KMS-11 (cell line): ENCODE measurements around the gene SKA3.

Experiments used
- H2AFZ ChIP-seq: fragments of 200-600 bp; sonication (generic); 2 replicates; pipeline ENCODE4 v1.6.1; 2016; ENCODE audit warnings: antibody characterized with exemption, mixed run types, low read depth
- H3K27ac ChIP-seq: fragments of 200-600 bp; sonication (generic); 2 replicates; pipeline ENCODE4 v1.6.1; 2016; ENCODE audit warnings: mild to moderate bottlenecking, mixed run types
- H3K27me3 ChIP-seq: fragments of 200-600 bp; sonication (generic); 2 replicates; pipeline ENCODE4 v1.6.1; 2017; ENCODE audit warnings: mild to moderate bottlenecking, low read depth, mixed run types, moderate library complexity; ENCODE audit not compliant: insufficient read depth
- H3K36me3 ChIP-seq: fragments of 200-600 bp; sonication (generic); 2 replicates; pipeline ENCODE4 v1.6.1; 2017; ENCODE audit warnings: mild to moderate bottlenecking, mixed run types; ENCODE audit not compliant: insufficient read depth
- H3K4me1 ChIP-seq: fragments of 200-600 bp; sonication (generic); 2 replicates; pipeline ENCODE4 v1.6.1; 2016; ENCODE audit warnings: mild to moderate bottlenecking, low read depth, mixed run types; ENCODE audit not compliant: poor library complexity, severe bottlenecking
- H3K4me2 ChIP-seq: fragments of 200-600 bp; sonication (generic); 2 replicates; pipeline ENCODE4 v1.7.0; 2016; ENCODE audit warnings: mild to moderate bottlenecking, mixed run types
- H3K4me3 ChIP-seq: fragments of 200-600 bp; sonication (generic); IDR thresholded peaks from 2 replicates; pipeline ENCODE4 v1.6.1; 2017; ENCODE audit warnings: low read depth, low read length, mixed read lengths; ENCODE audit not compliant: insufficient read depth
- H3K79me2 ChIP-seq: fragments of 200-600 bp; sonication (generic); 2 replicates; pipeline ENCODE4 v1.6.1; 2016; ENCODE audit warnings: low read depth, mixed run types; ENCODE audit not compliant: insufficient read depth
- H3K9ac ChIP-seq: fragments of 200-600 bp; sonication (generic); 2 replicates; pipeline ENCODE4 v1.6.1; 2016; ENCODE audit warnings: mild to moderate bottlenecking, mixed run types
- H4K20me1 ChIP-seq: fragments of 200-600 bp; sonication (generic); 2 replicates; pipeline ENCODE4 v1.6.1; 2016; ENCODE audit warnings: mild to moderate bottlenecking, mixed run types; ENCODE audit not compliant: insufficient read depth
- TF ChIP-seq, protein P1 (sequence below): fragments of 200-600 bp; sonication (generic); conservative IDR thresholded peaks from 2 replicates; pipeline ENCODE4 v1.6.1; 2017; ENCODE audit warnings: low read depth, mild to moderate bottlenecking, antibody characterized with exemption, low read length, moderate library complexity, mixed read lengths

SKA3 gene

DNA sequence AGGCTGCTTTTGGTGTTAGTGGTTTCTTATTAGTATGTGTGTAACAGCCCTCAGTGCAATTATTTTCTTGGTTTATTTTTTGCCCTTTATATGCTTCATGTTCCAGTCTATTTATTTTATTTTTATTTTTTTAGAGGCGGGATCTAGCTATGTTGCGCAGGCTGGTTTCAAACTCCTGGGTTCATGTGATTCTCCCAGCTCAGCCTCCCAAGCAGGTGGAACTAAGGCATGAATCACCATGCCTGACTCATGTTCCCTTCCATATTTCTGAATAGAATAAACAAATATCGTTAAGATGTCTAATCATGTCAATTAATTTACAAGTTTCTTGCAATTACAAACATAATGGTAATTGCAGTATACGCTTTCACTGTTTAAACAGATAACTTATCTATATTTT lies 11.7 kb downstream of the SKA3 start:
- Histone ChIP-seq H3K4me1 (no peaks in the 10 kb centered on the region), H4K20me1 (no peaks in the 10 kb centered on the region), H3K4me3 (no peak overlapping the region), H3K9ac (no peak overlapping the region), H2AFZ (no peak overlapping the region), H3K27me3 (no peaks in the 10 kb centered on the region), H3K79me2 (no peaks in the 10 kb centered on the region), H3K4me2 (no peak overlapping the region), H3K27ac (no peak overlapping the region), H3K36me3 (no peaks in the 10 kb centered on the region)
- TF ChIP-seq, protein P1, sequence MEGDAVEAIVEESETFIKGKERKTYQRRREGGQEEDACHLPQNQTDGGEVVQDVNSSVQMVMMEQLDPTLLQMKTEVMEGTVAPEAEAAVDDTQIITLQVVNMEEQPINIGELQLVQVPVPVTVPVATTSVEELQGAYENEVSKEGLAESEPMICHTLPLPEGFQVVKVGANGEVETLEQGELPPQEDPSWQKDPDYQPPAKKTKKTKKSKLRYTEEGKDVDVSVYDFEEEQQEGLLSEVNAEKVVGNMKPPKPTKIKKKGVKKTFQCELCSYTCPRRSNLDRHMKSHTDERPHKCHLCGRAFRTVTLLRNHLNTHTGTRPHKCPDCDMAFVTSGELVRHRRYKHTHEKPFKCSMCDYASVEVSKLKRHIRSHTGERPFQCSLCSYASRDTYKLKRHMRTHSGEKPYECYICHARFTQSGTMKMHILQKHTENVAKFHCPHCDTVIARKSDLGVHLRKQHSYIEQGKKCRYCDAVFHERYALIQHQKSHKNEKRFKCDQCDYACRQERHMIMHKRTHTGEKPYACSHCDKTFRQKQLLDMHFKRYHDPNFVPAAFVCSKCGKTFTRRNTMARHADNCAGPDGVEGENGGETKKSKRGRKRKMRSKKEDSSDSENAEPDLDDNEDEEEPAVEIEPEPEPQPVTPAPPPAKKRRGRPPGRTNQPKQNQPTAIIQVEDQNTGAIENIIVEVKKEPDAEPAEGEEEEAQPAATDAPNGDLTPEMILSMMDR = no peak

DNA sequence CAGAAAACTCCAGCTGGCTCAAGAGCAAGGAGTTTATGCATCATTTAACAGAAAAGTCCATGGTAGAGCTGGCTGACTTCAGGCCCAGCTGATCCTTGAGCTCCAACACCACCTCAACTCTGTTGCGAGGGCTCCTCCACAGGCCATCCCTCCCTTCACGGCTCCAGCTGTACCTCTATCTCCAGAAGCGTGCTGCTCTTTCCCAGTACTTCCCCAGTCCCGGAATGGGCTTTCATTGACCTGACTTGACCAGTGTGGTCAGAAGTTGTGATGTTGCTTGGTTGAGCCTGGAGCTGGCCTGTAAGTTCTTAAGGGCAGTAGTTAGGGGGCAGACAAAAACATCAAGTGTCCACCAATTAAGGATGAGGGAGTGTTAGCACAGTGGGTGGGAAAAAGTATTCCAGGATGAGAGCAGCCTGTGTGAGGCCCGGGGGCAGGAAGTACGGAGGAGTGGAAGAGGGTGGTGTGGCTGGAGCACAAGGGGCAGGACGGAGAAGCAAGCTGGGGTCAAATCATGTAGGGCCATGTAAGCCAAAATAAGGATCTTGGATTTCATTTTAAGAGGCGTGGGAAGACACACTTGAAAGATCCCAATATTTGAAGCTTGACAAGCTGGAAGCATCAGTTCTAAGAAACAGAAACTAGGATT lies 24.0 kb downstream of the SKA3 start:
- no peaks in the 10 kb centered on the region for H3K27me3 ChIP-seq
- H3K4me2 ChIP-seq = no peak overlapping the region
- no peaks in the 10 kb centered on the region for H3K79me2 ChIP-seq
- TF ChIP-seq, protein P1 = no peak
- H2AFZ ChIP-seq = no peak overlapping the region
- no peak overlapping the region for H3K9ac ChIP-seq
- H3K36me3 ChIP-seq = peaks cover 3% of the 10 kb centered on the region; the same call in 1 of the 2 replicates
- H4K20me1 ChIP-seq = no peaks in the 10 kb centered on the region
- no peak overlapping the region for H3K4me3 ChIP-seq
- H3K4me1 ChIP-seq = peaks cover 36% of the 10 kb centered on the region
- no peak overlapping the region for H3K27ac ChIP-seq

DNA sequence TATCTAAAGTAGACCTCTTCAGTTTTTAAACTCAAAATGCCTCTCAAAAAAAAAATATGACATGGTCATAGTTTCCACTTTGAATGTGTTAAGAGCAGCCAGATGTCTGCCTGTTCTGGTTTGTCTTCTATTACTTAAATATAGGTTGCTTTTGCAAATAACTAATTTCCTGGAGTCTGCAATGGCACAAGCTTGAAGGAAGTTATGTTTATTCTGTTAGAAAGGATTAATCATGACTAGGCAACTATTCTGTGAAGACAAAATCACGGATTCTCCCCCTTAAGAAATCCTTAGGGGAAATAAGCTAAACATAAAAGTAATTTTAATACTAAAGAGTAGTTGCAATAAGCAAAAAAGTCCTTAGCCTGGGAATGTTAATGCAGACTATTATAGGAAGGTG lies 26.3 kb downstream of the SKA3 start:
- no peaks in the 10 kb centered on the region for H4K20me1 ChIP-seq
- H3K27me3 ChIP-seq = no peaks in the 10 kb centered on the region
- H3K4me1 ChIP-seq = peaks cover 36% of the 10 kb centered on the region
- no peak overlapping the region for H3K4me3 ChIP-seq
- no peak overlapping the region for H3K9ac ChIP-seq
- no peak overlapping the region for H2AFZ ChIP-seq
- TF ChIP-seq, protein P1 = no peak
- peak overlapping the region; percentile 65 for H3K27ac ChIP-seq
- H3K79me2 ChIP-seq = 0 out of 2 replicates have a peak, but pooled peaks cover 8% of the 10 kb centered on the region
- peaks cover 7% of the 10 kb centered on the region; the same call in 1 of the 2 replicates for H3K36me3 ChIP-seq
- peak overlapping the region; percentile 55 for H3K4me2 ChIP-seq

DNA sequence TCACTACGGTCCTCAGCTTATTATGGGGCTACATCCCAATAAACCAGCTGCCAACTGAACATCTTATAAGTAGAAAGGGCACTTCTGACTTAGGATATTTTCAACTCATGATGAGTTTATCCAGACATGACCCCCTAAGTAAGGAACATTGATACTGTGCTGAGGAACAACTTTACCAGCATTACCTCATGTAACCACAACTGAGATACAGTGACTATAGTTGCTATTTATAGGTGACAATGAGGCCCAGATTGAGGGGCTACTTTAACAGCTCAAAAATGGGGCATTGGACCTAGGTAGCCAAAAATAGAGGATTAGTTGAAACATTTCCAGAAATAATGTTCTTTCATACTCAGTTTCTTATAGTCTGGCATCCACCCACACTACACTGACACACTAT lies 26.8 kb downstream of the SKA3 start:
- TF ChIP-seq, protein P1 = no peak
- peak overlapping the region; percentile 65 for H3K27ac ChIP-seq
- no peaks in the 10 kb centered on the region for H3K27me3 ChIP-seq
- 0 out of 2 replicates have a peak, but pooled peaks cover 12% of the 10 kb centered on the region for H3K79me2 ChIP-seq
- H3K4me1 ChIP-seq = peaks cover 36% of the 10 kb centered on the region
- peaks cover 7% of the 10 kb centered on the region; the same call in 1 of the 2 replicates for H3K36me3 ChIP-seq
- no peak overlapping the region for H3K4me3 ChIP-seq
- no peaks in the 10 kb centered on the region for H4K20me1 ChIP-seq
- H3K9ac ChIP-seq = no peak overlapping the region
- H3K4me2 ChIP-seq = peak overlapping the region; percentile 55
- H2AFZ ChIP-seq = no peak overlapping the region
